HEK293 (cell line): ENCODE results near the gene COPE.

Experiments
- CTCF ChIA-PET: fragments of 350-600 bp; formaldehyde crosslinking; extraction: SDS; loops from one replicate; lab custom pipeline; 2021; ENCODE audit warnings: antibody characterized with exemption; lab: Yijun Ruan, JAX
- POLR2A ChIA-PET: fragments of 300-600 bp; formaldehyde crosslinking; extraction: SDS; loops from one replicate; lab custom pipeline; 2020; ENCODE audit warnings: antibody characterized with exemption, inconsistent platforms; lab: Yijun Ruan, JAX
- H3K27ac ChIP-seq: fragments of 200-500 bp; sonication (Bioruptor generic); 2 replicates; pipeline ENCODE4 v1.5.1; 2014; ENCODE audit warnings: low read depth, low read length, control low read depth, inconsistent platforms; ENCODE audit errors: extremely low read depth
- H3K36me3 ChIP-seq, 2 experiments: fragments of 200-500 bp in 1 of 2; sonication (Bioruptor generic) in 1 of 2; 1 replicate in 1 of 2; 2 replicates in 1 of 2; pipeline ENCODE4 v1.5.1; 2014 to 2017; ENCODE audit warnings: inconsistent platforms in 2 of 2, low read length in 2 of 2; ENCODE audit not compliant: control insufficient read depth in 2 of 2, insufficient read depth in 1 of 2
- H3K4me1 ChIP-seq: fragments of 200-500 bp; sonication (Bioruptor generic); 2 replicates; pipeline ENCODE4 v1.5.1; 2014; ENCODE audit warnings: mild to moderate bottlenecking, low read length, inconsistent platforms; ENCODE audit not compliant: control insufficient read depth, insufficient read depth
- H3K4me3 ChIP-seq: 2 replicates; pipeline ENCODE4 v1.5.1; 2011; ENCODE audit warnings: low read depth, mild to moderate bottlenecking, control low read depth, low read length, moderate library complexity
- H3K9me3 ChIP-seq: fragments of 200-500 bp; sonication (Bioruptor generic); 2 replicates; pipeline ENCODE4 v1.5.1; 2014; ENCODE audit warnings: low read depth, low read length, inconsistent platforms; ENCODE audit not compliant: control insufficient read depth, insufficient read depth
- KLF10 ChIP-seq: fragments of 450-650 bp; IDR thresholded peaks from 2 replicates; pipeline ENCODE4 v1.5.1; 2018; ENCODE audit warnings: missing biosample characterization, mild to moderate bottlenecking, missing genetic modification characterization
- MEIS1 ChIP-seq: sonication (generic); formaldehyde crosslinking; IDR thresholded peaks from 2 replicates; pipeline ENCODE4 v1.8.1; 2022; ENCODE audit warnings: missing genetic modification reagents, mild to moderate bottlenecking, borderline replicate concordance
- PRDM2 ChIP-seq: fragments of 450-650 bp; formaldehyde crosslinking; IDR thresholded peaks from 2 replicates; pipeline ENCODE4 v1.5.1; 2016; ENCODE audit warnings: missing biosample characterization, missing genetic modification characterization, borderline replicate concordance
- ZBTB44 ChIP-seq: fragments of 450-650 bp; IDR thresholded peaks from 2 replicates; pipeline ENCODE4 v1.5.1; 2018; ENCODE audit warnings: missing biosample characterization, mild to moderate bottlenecking, missing genetic modification characterization
- ZFHX2 ChIP-seq: fragments of 450-650 bp; formaldehyde crosslinking; conservative IDR thresholded peaks from 2 replicates; pipeline ENCODE4 v1.5.1; 2016; ENCODE audit warnings: missing biosample characterization, missing genetic modification characterization
- ZFP69B ChIP-seq: fragments of 450-650 bp; formaldehyde crosslinking; IDR thresholded peaks from 2 replicates; pipeline ENCODE4 v1.5.1; 2016; ENCODE audit warnings: missing biosample characterization, missing genetic modification characterization
- ZNF140 ChIP-seq: fragments of 450-650 bp; formaldehyde crosslinking; IDR thresholded peaks from 2 replicates; pipeline ENCODE4 v1.5.1; 2016; ENCODE audit warnings: missing biosample characterization, missing genetic modification characterization
- ZNF2 ChIP-seq: fragments of 450-650 bp; formaldehyde crosslinking; IDR thresholded peaks from 2 replicates; pipeline ENCODE4 v1.5.1; 2016; ENCODE audit warnings: missing biosample characterization, missing genetic modification characterization
- ZNF223 ChIP-seq: fragments of 450-650 bp; formaldehyde crosslinking; IDR thresholded peaks from 2 replicates; pipeline ENCODE4 v1.5.1; 2016; ENCODE audit warnings: missing biosample characterization, missing genetic modification characterization
- ZNF274 ChIP-seq, 2 experiments: fragments of 200-500 bp in 1 of 2; fragments of 450-650 bp in 1 of 2; sonication (Bioruptor generic) in 1 of 2; formaldehyde crosslinking in 1 of 2; IDR thresholded peaks; 2 replicates each; pipeline versions ENCODE4 v1.5.1 to v1.6.1; 2014 to 2016; ENCODE audit warnings: borderline replicate concordance in 1 of 2, inconsistent platforms in 1 of 2, low read length in 1 of 2, missing biosample characterization in 1 of 2, missing genetic modification characterization in 1 of 2
- ZNF391 ChIP-seq: fragments of 450-650 bp; formaldehyde crosslinking; IDR thresholded peaks from 2 replicates; pipeline ENCODE4 v1.5.1; 2016; ENCODE audit warnings: low read depth, missing biosample characterization, missing genetic modification characterization, borderline replicate concordance
- ZNF558 ChIP-seq: fragments of 450-650 bp; formaldehyde crosslinking; IDR thresholded peaks from 2 replicates; pipeline ENCODE4 v1.5.1; 2016; ENCODE audit warnings: missing biosample characterization, missing genetic modification characterization
- ZNF560 ChIP-seq: fragments of 450-650 bp; formaldehyde crosslinking; IDR thresholded peaks from 2 replicates; pipeline ENCODE4 v1.5.1; 2017; ENCODE audit warnings: missing biosample characterization, missing genetic modification characterization, borderline replicate concordance
- ZNF670 ChIP-seq: fragments of 450-650 bp; formaldehyde crosslinking; IDR thresholded peaks from 2 replicates; pipeline ENCODE4 v1.5.1; 2016; ENCODE audit warnings: missing biosample characterization, missing genetic modification characterization, low read depth
- ZNF704 ChIP-seq: fragments of 450-650 bp; formaldehyde crosslinking; IDR thresholded peaks from 2 replicates; pipeline ENCODE4 v1.5.1; 2016; ENCODE audit warnings: missing biosample characterization, missing genetic modification characterization
- ZXDB ChIP-seq: fragments of 450-650 bp; formaldehyde crosslinking; IDR thresholded peaks from 2 replicates; pipeline ENCODE4 v1.5.1; 2016; ENCODE audit warnings: missing biosample characterization, missing genetic modification characterization
- TF ChIP-seq, protein P1 (sequence below): fragments of 450-650 bp; formaldehyde crosslinking; IDR thresholded peaks from 2 replicates; pipeline ENCODE4 v1.5.1; 2016; ENCODE audit warnings: missing biosample characterization, missing genetic modification characterization, borderline replicate concordance
- TF ChIP-seq, protein P2 (sequence below): fragments of 450-650 bp; formaldehyde crosslinking; IDR thresholded peaks from 2 replicates; pipeline ENCODE4 v1.5.1; 2016; ENCODE audit warnings: missing biosample characterization, missing genetic modification characterization

Gene COPE

GRCh38 chr19:18895824-18896341 lies 23.3 kb downstream of the COPE start, which contains the start of gene CERS1:
Gene CERS1, minus strand, starts transcription at chr19:18896158. Its CDS starts 86 bp downstream, at chr19:18896072.
- H3K27ac ChIP-seq, result peak within 1 kb of the TSS; percentile 69; the same call in 1 of the 2 replicates
- ChIA-PET CTCF (interaction anchor here (0.7 to 2.3 kb wide), 2 partner anchors 9 to 91 kb away, joined by 3 to 13 read pairs; no protein-coding TSS in a partner anchor), POLR2A (interaction anchor here (1.5 kb wide), 1 partner anchor 23 kb away, joined by 6 read pairs; the partner anchor contains the start of genes COPE and DDX49)
- H3K4me1 ChIP-seq, result no peaks in the 10 kb centered on the region; the same call in 1 of the 2 replicates
- no peaks in the 10 kb centered on the region for H3K9me3 ChIP-seq
- H3K36me3 ChIP-seq, result peaks cover 0 to 32% of the 10 kb centered on the region in 2 experiments; a peak in 2 of 3 replicates
- H3K4me3 ChIP-seq, result peak within 1 kb of the TSS; percentile 50
- TF ChIP-seq ZXDB (tag by site-specific recombination) (no peak), PRDM2 (no peak), ZNF560 (tag by site-specific recombination) (no peak), ZBTB44 (no peak), ZNF223 (no peak), ZNF391 (tag by site-specific recombination) (no peak), ZNF2 (no peak), ZNF140 (no peak), KLF10 (tag by site-specific recombination) (no peak), MEIS1 (CRISPR knock-in tag) (no peak), ZFP69B (tag by site-specific recombination) (no peak), ZNF274 (IDR thresholded peaks at IDR 0.05; ENCODE audit: low read length) (no peak), ZNF274 (tag by site-specific recombination; IDR thresholded peaks at IDR 0.05; ENCODE audit: borderline replicate concordance) (no peak), ZNF558 (no peak), ZFHX2 (tag by site-specific recombination) (no peak), ZNF704 (tag by site-specific recombination) (no peak), ZNF670 (no peak)
- TF ChIP-seq, protein P1, sequence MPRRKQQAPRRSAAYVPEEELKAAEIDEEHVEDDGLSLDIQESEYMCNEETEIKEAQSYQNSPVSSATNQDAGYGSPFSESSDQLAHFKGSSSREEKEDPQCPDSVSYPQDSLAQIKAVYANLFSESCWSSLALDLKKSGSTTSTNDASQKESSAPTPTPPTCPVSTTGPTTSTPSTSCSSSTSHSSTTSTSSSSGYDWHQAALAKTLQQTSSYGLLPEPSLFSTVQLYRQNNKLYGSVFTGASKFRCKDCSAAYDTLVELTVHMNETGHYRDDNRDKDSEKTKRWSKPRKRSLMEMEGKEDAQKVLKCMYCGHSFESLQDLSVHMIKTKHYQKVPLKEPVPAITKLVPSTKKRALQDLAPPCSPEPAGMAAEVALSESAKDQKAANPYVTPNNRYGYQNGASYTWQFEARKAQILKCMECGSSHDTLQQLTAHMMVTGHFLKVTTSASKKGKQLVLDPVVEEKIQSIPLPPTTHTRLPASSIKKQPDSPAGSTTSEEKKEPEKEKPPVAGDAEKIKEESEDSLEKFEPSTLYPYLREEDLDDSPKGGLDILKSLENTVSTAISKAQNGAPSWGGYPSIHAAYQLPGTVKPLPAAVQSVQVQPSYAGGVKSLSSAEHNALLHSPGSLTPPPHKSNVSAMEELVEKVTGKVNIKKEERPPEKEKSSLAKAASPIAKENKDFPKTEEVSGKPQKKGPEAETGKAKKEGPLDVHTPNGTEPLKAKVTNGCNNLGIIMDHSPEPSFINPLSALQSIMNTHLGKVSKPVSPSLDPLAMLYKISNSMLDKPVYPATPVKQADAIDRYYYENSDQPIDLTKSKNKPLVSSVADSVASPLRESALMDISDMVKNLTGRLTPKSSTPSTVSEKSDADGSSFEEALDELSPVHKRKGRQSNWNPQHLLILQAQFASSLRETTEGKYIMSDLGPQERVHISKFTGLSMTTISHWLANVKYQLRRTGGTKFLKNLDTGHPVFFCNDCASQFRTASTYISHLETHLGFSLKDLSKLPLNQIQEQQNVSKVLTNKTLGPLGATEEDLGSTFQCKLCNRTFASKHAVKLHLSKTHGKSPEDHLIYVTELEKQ (tag by site-specific recombination), result no peak
- TF ChIP-seq, protein P2, sequence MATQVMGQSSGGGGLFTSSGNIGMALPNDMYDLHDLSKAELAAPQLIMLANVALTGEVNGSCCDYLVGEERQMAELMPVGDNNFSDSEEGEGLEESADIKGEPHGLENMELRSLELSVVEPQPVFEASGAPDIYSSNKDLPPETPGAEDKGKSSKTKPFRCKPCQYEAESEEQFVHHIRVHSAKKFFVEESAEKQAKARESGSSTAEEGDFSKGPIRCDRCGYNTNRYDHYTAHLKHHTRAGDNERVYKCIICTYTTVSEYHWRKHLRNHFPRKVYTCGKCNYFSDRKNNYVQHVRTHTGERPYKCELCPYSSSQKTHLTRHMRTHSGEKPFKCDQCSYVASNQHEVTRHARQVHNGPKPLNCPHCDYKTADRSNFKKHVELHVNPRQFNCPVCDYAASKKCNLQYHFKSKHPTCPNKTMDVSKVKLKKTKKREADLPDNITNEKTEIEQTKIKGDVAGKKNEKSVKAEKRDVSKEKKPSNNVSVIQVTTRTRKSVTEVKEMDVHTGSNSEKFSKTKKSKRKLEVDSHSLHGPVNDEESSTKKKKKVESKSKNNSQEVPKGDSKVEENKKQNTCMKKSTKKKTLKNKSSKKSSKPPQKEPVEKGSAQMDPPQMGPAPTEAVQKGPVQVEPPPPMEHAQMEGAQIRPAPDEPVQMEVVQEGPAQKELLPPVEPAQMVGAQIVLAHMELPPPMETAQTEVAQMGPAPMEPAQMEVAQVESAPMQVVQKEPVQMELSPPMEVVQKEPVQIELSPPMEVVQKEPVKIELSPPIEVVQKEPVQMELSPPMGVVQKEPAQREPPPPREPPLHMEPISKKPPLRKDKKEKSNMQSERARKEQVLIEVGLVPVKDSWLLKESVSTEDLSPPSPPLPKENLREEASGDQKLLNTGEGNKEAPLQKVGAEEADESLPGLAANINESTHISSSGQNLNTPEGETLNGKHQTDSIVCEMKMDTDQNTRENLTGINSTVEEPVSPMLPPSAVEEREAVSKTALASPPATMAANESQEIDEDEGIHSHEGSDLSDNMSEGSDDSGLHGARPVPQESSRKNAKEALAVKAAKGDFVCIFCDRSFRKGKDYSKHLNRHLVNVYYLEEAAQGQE (tag by site-specific recombination), result no peak
